ENCODE results near the gene TLCD1. TPM values are rescaled to one million over a fixed set of nuclear protein-coding genes. Genes with fewer than 3 reads are reported as not detected.

Gene TLCD1
- total and polyA plus RNA-seq, 2 donors (not counting 3 experiments of a cell fraction or from before 2014, with no cell fraction given) = 2.6 to 6.8 TPM

GRCh38 chr17:28684963-28685362 is 41.1 kb downstream of the TLCD1 start:
- dilution Hi-C loops (cut with MboI; ENCODE audit: extremely low pct_ligation_motif_present, low sequenced_read_pairs) = no loop called here
- ChIA-PET CTCF (no interaction called here), POLR2A (no interaction called here)
- TF ChIP-seq POLR2A (IDR thresholded peaks at IDR 0.05; ENCODE audit: low read depth, low read length) (no peak), JUN (IDR thresholded peaks at IDR 0.05; ENCODE audit: borderline replicate concordance, insufficient read depth, insufficient read length, low read depth) (no peak), FOS (IDR thresholded peaks at IDR 0.05; ENCODE audit: borderline replicate concordance, insufficient read depth, low read length) (no peak), POLR2AphosphoS5 (IDR thresholded peaks at IDR 0.05; ENCODE audit: insufficient read depth, low read depth, low read length) (no peak), MYC (IDR thresholded peaks at IDR 0.05; ENCODE audit: low read depth, low read length) (no peak), MAX (IDR thresholded peaks at IDR 0.05; ENCODE audit: insufficient read depth, insufficient read length) (no peak), EZH2 (IDR thresholded peaks at IDR 0.05; ENCODE audit: borderline replicate concordance, low read depth, low read length, severe bottlenecking) (no peak), CTCF (IDR thresholded peaks at IDR 0.05; ENCODE audit: extremely low read depth in 1 of 2, insufficient read depth in 1 of 2, low read depth in 1 of 2, low read length in 2 of 2) (no peak), GATA2 (IDR thresholded peaks at IDR 0.05; ENCODE audit: insufficient read depth, insufficient read length, low read depth, low read length) (no peak)
- H4K20me1 ChIP-seq (replicated peaks; ENCODE audit: control insufficient read depth, extremely low read depth, insufficient read depth, low read length) = no peaks in the 10 kb centered on the region
- H3K9me1 ChIP-seq (replicated peaks; ENCODE audit: control insufficient read depth, extremely low read depth, insufficient read depth, low read length) = no peaks in the 10 kb centered on the region
- H2AFZ ChIP-seq (ENCODE audit: low read depth, low read length) = no peak overlapping the region
- no TSS peak for BruUV-seq (replicated peaks)
- no peaks in the 10 kb centered on the region for H3K4me1 ChIP-seq (ENCODE audit: control insufficient read depth, extremely low read depth, insufficient read depth, low read length)
- H3K36me3 ChIP-seq (ENCODE audit: control insufficient read depth in 2 of 2, extremely low read depth in 1 of 2, insufficient read depth in 2 of 2, low read length in 2 of 2) = peaks cover 44 to 66% of the 10 kb centered on the region in 2 experiments
- no peak for FAIRE-seq
- H3K27ac ChIP-seq (ENCODE audit: insufficient read depth, low read depth, low read length) = no peak overlapping the region
- no peak overlapping the region for H3K9ac ChIP-seq (replicated peaks; ENCODE audit: extremely low read depth, insufficient read depth, low read length)
- H3K79me2 ChIP-seq (ENCODE audit: control insufficient read depth, insufficient read depth, low read length) = no peaks in the 10 kb centered on the region
- no peaks in the 10 kb centered on the region for H3K9me3 ChIP-seq (replicated peaks; ENCODE audit: control insufficient read depth, insufficient read depth, low read length)
- H3K27me3 ChIP-seq (ENCODE audit: control insufficient read depth in 2 of 2, insufficient read depth in 2 of 2, low read length in 2 of 2) = no peaks in the 10 kb centered on the region
- no peak overlapping the region for H3K4me2 ChIP-seq (ENCODE audit: insufficient read depth, low read length)
- DNase-seq (ENCODE audit: low read depth, low spot score) = no peak
- intact Hi-C loops (cut with micrococcal nuclease) = no loop called here
- H3K4me3 ChIP-seq (replicated peaks in 1 of 3; ENCODE audit: insufficient read depth in 1 of 3, low read depth in 1 of 3, low read length in 3 of 3) = no peak overlapping the region
